ENCODE data around the gene TSPOAP1.

DNA sequence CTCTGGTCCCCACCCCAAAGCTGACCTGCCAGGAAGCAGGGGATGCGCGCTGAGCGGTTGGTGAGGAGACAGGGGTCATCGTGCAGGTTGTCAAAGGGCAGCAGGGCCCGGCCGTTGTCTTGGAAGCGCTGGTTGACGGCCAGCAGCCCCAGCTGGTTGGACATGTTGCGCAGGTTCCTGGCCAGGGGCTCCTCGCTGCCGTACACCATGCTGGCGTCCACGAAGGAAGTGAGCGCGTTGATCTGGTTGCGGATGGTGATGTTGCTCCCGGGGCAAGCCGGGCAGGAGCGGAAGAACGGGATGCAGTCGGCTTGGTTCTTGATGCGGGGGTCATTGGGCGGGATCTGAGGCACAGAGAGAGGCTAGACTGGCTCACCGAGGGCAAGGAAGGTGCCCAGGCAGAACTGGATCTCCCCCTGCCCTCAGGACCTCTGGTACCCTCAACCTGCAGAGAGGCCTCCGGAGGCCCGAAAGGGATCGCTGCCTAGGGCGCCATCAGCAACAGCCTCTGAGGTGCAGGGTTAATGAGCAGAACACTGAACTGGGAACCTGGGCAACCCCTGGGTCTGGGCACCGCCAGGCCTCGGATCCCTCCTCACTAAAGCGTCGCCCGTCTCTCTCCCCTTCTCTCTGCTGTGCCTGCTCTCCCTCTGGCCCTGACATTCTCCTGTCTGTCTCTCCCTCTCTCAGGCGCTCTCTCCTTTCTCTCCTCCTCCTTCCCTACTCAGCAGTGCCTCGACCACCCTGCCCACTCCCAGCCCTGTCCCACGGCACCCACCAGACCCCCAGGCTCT, 50.6 kb downstream of the TSPOAP1 start:
- TF ChIP-seq CTCF (IDR thresholded peaks at IDR 0.05; ENCODE audit: low read depth, low read length): no peak
- TF ChIP-seq POLR2A (IDR thresholded peaks at IDR 0.05; ENCODE audit: extremely low read depth, insufficient read length): peak; percentile 20
- TF ChIP-seq MYC (IDR thresholded peaks at IDR 0.05; ENCODE audit: low read depth, low read length): no peak
